NCI-H526 treated with DMSO at 0.1 percent for 48 hours (cell line): ENCODE data around the gene SOSTDC1.
"Not testable (repeated sequence)": the region's sequence is repeated elsewhere in the genome, so short reads cannot be mapped to it uniquely, and the experiment has no call there.

Experiments used
- DNase-seq: peaks from one replicate; lab custom pipeline; 2025; lab: John Stamatoyannopoulos, UW

The SOSTDC1 gene

DNA sequence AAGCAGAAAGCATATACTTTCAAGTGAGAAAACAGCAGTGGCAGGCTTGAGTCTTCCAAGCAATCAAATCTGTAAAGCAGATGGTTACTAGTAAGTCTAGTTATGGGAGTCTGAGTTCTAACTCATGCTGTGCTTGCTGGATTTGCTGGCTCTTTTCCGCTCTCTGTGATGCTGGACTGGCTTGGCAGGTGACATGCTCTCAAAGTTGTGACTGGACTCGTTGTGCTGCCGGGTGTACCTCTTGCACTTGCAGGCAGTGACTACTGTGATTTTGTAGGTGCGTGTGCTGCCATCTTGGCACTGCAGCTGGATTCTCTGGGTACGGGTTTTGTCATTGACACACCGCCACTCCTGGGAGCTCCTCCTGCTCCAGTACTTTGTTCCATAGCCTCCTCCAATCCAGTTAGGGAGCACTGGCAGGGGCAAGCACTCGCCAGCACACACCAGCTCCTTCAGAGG lies 3.1 kb downstream of the SOSTDC1 start:
- DNase-seq = no peak

DNA sequence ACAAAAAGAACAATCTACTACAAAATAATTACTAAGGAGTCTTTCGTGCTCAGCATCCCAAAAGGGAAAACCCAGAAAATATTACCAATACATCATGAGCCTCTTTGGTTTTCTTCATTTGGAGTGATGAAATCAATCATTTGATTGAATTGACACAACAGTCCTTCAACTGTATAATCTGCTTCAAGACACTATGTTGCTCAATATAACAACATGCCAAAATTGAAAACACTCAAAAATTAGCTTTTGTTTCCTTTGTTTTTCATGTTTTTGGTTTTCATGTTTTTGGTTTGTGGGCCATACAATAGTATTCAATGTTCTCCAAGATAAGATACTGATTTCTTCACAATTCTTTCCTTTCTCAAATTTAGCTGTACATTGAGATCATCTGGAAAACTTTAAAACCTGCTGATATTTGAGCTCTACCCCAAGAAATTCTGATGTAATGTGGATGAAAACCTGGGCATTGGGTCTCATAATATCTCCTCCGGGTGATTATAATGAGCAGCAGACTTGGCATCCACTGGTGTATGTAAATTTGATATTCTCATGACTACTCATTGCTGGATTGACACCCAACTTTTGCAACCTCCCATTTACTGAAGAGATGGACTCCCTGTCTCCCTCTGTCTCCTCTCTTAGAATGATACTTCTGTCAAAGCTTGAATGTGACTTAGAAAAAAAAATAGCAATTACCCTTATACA lies 4.6 kb downstream of the SOSTDC1 start:
- DNase-seq = no peak

DNA sequence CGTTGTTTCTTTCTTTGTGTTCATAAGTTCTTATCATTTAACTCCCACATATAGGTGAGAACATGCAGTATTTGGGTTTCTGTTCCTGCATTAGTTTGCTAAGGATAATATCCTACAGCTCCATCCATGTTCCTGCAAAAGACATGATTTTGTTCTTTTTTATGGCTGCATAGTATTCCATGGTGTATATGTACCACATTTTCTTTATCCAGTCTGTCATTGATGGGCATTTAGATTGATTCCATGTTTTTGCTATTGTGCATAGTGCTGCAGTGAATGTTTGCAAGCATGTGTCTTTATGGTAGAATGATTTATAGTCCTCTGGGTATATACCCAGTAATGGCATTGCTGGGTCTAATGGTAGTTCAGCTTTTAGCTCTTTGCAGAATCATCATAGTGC lies 9.2 kb downstream of the SOSTDC1 start:
- DNase-seq = not testable (repeated sequence)

DNA sequence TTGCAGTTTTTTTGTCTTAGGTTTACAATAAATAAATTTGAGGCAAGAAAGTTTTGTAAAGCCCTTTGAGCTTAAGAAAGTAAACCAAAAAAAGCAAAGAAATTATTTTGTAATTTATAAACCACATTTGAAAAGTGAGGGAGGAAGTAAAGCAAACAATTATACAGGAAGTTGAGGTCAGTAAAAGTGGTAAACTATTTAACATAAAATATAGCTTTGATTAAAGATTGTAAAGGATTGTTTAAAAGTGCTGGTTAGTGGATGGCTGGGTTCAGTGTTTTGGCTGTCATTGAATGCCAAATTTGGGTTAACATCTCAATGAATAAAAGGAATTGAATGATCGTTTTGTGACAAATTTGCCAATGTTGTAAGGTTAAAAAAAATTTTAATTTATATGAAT lies 9.9 kb downstream of the SOSTDC1 start:
- no peak for DNase-seq

GRCh38 chr7:16450366-16450765 lies 15.2 kb downstream of the SOSTDC1 start:
- no peak for DNase-seq

GRCh38 chr7:16447876-16448275 lies 17.7 kb downstream of the SOSTDC1 start:
- DNase-seq = no peak

- no peak for DNase-seq
Observed at GRCh38 chr7:16446508-16446907, 19.0 kb downstream of the SOSTDC1 start.

- DNase-seq = not testable (repeated sequence)
Observed at GRCh38 chr7:16443871-16444270, 21.7 kb downstream of the SOSTDC1 start.

DNA sequence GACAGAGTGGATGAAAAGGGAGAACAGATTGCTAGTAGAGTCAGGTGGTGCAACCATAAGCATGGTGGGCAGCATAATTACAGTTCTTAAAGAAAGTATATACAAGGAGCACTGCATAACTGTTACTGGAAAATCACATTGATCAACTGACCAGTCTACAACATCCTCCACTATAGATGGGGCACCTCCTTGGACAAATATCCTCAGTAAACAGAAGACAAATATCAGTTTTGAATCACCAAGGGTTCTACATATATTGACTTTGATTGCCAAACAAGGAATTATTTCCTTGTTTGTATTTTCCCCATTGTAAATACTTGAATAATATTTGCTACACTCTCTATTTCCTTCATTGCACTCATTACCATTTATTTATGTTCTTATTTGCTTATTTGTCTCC lies 26.6 kb downstream of the SOSTDC1 start:
- no peak for DNase-seq

GRCh38 chr7:16436306-16436705 lies 29.2 kb downstream of the SOSTDC1 start:
- no peak for DNase-seq

DNA sequence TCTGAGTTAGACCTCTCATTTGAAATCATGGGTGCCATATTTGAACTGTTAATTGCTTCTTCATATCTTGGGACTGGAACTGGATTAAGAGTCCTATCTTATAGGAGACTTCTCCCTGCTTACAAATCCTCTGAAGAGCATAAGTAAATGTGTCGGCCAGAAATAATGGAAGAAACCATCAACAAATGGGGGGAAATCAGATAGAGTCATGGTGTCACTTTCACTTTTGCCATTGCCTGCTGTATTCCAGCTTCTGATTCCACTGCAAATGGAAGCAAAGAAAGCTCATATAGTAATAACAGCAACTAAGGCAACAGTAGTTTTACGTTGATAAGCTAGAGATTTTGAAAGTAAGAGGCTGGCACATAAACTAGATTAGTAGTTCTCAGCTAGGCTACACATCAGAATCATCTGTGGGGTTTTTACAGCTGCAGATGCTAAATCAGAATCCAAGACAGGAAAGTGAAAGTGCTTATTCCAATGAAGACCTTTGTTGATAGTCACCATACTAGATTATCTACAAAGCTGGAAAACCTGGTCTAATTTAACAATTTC lies 31.9 kb downstream of the SOSTDC1 start:
- no peak for DNase-seq

GRCh38 chr7:16432425-16432731 lies 33.2 kb downstream of the SOSTDC1 start:
- DNase-seq = no peak

- DNase-seq = peak; percentile 52
Observed at GRCh38 chr7:16431646-16432424, 33.7 kb downstream of the SOSTDC1 start.

GRCh38 chr7:16430133-16430532 lies 35.4 kb downstream of the SOSTDC1 start:
- DNase-seq = no peak

GRCh38 chr7:16428672-16429071 lies 36.9 kb downstream of the SOSTDC1 start:
- DNase-seq = no peak

DNA sequence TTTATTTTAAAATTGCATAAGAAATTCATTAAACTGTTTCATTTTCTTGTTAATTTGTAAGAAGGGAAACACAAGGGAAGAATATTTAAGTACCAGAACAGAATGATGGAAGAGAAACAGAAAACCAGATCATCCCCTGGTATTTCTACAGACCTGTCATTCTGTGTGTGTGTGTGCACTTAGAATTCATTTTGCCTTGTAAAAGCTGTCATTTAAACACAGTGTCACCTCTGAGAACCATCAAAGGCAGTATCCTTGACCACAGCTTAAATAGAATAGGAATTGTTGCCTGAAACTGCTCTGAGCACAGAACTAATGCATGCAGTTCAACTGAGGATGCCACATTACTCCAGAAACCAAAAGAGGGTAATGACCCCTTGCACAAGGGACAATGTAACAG lies 37.4 kb downstream of the SOSTDC1 start:
- no peak for DNase-seq

- DNase-seq = no peak
Observed at GRCh38 chr7:16423761-16424160, 41.8 kb downstream of the SOSTDC1 start.

- DNase-seq = no peak
Observed at GRCh38 chr7:16422917-16423316, 42.6 kb downstream of the SOSTDC1 start.

- no peak for DNase-seq
Observed at GRCh38 chr7:16422103-16422435, 43.5 kb downstream of the SOSTDC1 start.

GRCh38 chr7:16421333-16422102 lies 44.0 kb downstream of the SOSTDC1 start, which contains the start of gene CRPPA:
Gene CRPPA (minus strand): TSS chr7:16421538. CDS start chr7:16421322, 216 bp downstream.
- peak; percentile 60 for DNase-seq

GRCh38 chr7:16420649-16421332 lies 44.7 kb downstream of the SOSTDC1 start:
- DNase-seq = peak; percentile 82

DNA sequence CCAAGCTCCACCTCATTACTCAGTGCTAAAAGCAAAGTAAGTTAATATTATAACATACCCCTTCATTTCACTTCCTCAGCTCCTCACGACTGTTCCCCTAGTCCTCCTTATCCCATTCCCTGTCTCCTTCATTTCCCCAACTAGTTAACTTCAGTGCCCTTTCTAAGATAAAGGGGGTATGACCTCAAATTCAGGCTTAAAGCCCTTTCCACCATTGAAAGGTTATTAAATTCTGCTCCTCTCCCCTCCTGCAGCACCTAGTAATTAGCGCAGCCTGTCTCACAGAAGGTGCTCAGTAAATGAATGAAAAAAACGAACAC lies 45.2 kb downstream of the SOSTDC1 start:
- DNase-seq = no peak
